ENCODE measurements around the gene JMJD4. TPM values are rescaled to one million over a fixed set of nuclear protein-coding genes. Genes with fewer than 3 reads are reported as not detected.

Gene JMJD4
- total and polyA plus RNA-seq, 2 donors (not counting 3 experiments of a cell fraction or from before 2014, with no cell fraction given), result 17.3 to 31.2 TPM

GRCh38 chr1:227740401-227740960, 5.4 kb upstream of the JMJD4 start:
- Histone ChIP-seq H3K79me2 (ENCODE audit: control insufficient read depth, insufficient read depth, low read length) (peaks cover 63% of the 10 kb centered on the region), H4K20me1 (replicated peaks; ENCODE audit: control insufficient read depth, extremely low read depth, insufficient read depth, low read length) (peaks cover 3% of the 10 kb centered on the region), H3K4me1 (ENCODE audit: control insufficient read depth, extremely low read depth, insufficient read depth, low read length) (peaks cover 5% of the 10 kb centered on the region), H3K27me3 (ENCODE audit: control insufficient read depth in 2 of 2, insufficient read depth in 2 of 2, low read length in 2 of 2) (no peaks in the 10 kb centered on the region), H3K9me1 (replicated peaks; ENCODE audit: control insufficient read depth, extremely low read depth, insufficient read depth, low read length) (no peaks in the 10 kb centered on the region), H3K9ac (replicated peaks; ENCODE audit: extremely low read depth, insufficient read depth, low read length) (no peak overlapping the region), H3K9me3 (replicated peaks; ENCODE audit: control insufficient read depth, insufficient read depth, low read length) (no peaks in the 10 kb centered on the region), H3K4me2 (ENCODE audit: insufficient read depth, low read length) (no peak overlapping the region), H3K4me3 (replicated peaks in 1 of 3; ENCODE audit: insufficient read depth in 1 of 3, low read depth in 1 of 3, low read length in 3 of 3) (no peak overlapping the region), H3K36me3 (ENCODE audit: control insufficient read depth in 2 of 2, extremely low read depth in 1 of 2, insufficient read depth in 2 of 2, low read length in 2 of 2) (peaks cover 0 to 3% of the 10 kb centered on the region in 2 experiments), H3K27ac (ENCODE audit: insufficient read depth, low read depth, low read length) (no peak overlapping the region), H2AFZ (ENCODE audit: low read depth, low read length) (no peak overlapping the region)
- no TSS peak for BruUV-seq (replicated peaks)
- CTCF ChIA-PET, result no interaction called here
- POLR2A ChIA-PET, result no interaction called here
- DNase-seq (ENCODE audit: low read depth, low spot score), result no peak
- TF ChIP-seq JUN (IDR thresholded peaks at IDR 0.05; ENCODE audit: borderline replicate concordance, insufficient read depth, insufficient read length, low read depth), result no peak
- TF ChIP-seq POLR2A (IDR thresholded peaks at IDR 0.05; ENCODE audit: low read depth, low read length), result no peak
- no peak for TF ChIP-seq EZH2 (IDR thresholded peaks at IDR 0.05; ENCODE audit: borderline replicate concordance, low read depth, low read length, severe bottlenecking)
- FAIRE-seq, result no peak
- intact Hi-C loops (cut with micrococcal nuclease) (no loop called here), dilution Hi-C loops (cut with MboI; ENCODE audit: extremely low pct_ligation_motif_present, low sequenced_read_pairs) (no loop called here)

- DNase-seq (ENCODE audit: low read depth, low spot score) (no peak), FAIRE-seq (no peak)
- no peak for TF ChIP-seq MYC (IDR thresholded peaks at IDR 0.05; ENCODE audit: low read depth, low read length)
- no peak for TF ChIP-seq POLR2A (IDR thresholded peaks at IDR 0.05; ENCODE audit: low read depth, low read length)
- TF ChIP-seq CTCF (IDR thresholded peaks at IDR 0.05; ENCODE audit: extremely low read depth in 1 of 2, insufficient read depth in 1 of 2, low read depth in 1 of 2, low read length in 2 of 2), result no peak
- TF ChIP-seq EZH2 (IDR thresholded peaks at IDR 0.05; ENCODE audit: borderline replicate concordance, low read depth, low read length, severe bottlenecking), result no peak
- TF ChIP-seq JUN (IDR thresholded peaks at IDR 0.05; ENCODE audit: borderline replicate concordance, insufficient read depth, insufficient read length, low read depth), result no peak
- TF ChIP-seq FOS (IDR thresholded peaks at IDR 0.05; ENCODE audit: borderline replicate concordance, insufficient read depth, low read length), result no peak
- no peak for TF ChIP-seq MAX (IDR thresholded peaks at IDR 0.05; ENCODE audit: insufficient read depth, insufficient read length)
- TF ChIP-seq GATA2 (IDR thresholded peaks at IDR 0.05; ENCODE audit: insufficient read depth, insufficient read length, low read depth, low read length), result no peak
- TF ChIP-seq POLR2AphosphoS5 (IDR thresholded peaks at IDR 0.05; ENCODE audit: insufficient read depth, low read depth, low read length), result no peak
- Histone ChIP-seq H3K9ac (replicated peaks; ENCODE audit: extremely low read depth, insufficient read depth, low read length) (no peak overlapping the region), H4K20me1 (replicated peaks; ENCODE audit: control insufficient read depth, extremely low read depth, insufficient read depth, low read length) (no peaks in the 10 kb centered on the region), H3K9me3 (replicated peaks; ENCODE audit: control insufficient read depth, insufficient read depth, low read length) (no peaks in the 10 kb centered on the region), H3K4me1 (ENCODE audit: control insufficient read depth, extremely low read depth, insufficient read depth, low read length) (peaks cover 5% of the 10 kb centered on the region), H3K4me3 (replicated peaks in 1 of 3; ENCODE audit: insufficient read depth in 1 of 3, low read depth in 1 of 3, low read length in 3 of 3) (no peak overlapping the region), H3K27ac (ENCODE audit: insufficient read depth, low read depth, low read length) (no peak overlapping the region), H3K27me3 (ENCODE audit: control insufficient read depth in 2 of 2, insufficient read depth in 2 of 2, low read length in 2 of 2) (no peaks in the 10 kb centered on the region), H3K36me3 (ENCODE audit: control insufficient read depth in 2 of 2, extremely low read depth in 1 of 2, insufficient read depth in 2 of 2, low read length in 2 of 2) (peaks cover 0 to 3% of the 10 kb centered on the region in 2 experiments), H2AFZ (ENCODE audit: low read depth, low read length) (no peak overlapping the region), H3K79me2 (ENCODE audit: control insufficient read depth, insufficient read depth, low read length) (peaks cover 67% of the 10 kb centered on the region), H3K4me2 (ENCODE audit: insufficient read depth, low read length) (no peak overlapping the region), H3K9me1 (replicated peaks; ENCODE audit: control insufficient read depth, extremely low read depth, insufficient read depth, low read length) (no peaks in the 10 kb centered on the region)
- ChIA-PET POLR2A (no interaction called here), CTCF (interaction anchor here (1.3 kb wide), 1 partner anchor 9 kb away, joined by 3 read pairs; no protein-coding TSS in a partner anchor)
- intact Hi-C loops (cut with micrococcal nuclease), result loop anchor here (10.0 kb wide), 1 partner anchor 345 kb away; the partner anchor contains the start of gene ARF1
- BruUV-seq (replicated peaks), result no TSS peak
- dilution Hi-C loops (cut with MboI; ENCODE audit: extremely low pct_ligation_motif_present, low sequenced_read_pairs), result no loop called here
These were observed 4.5 kb upstream of the JMJD4 start for GRCh38 chr1:227739636-227740035.

Data from endothelial cell of umbilical vein (primary cell).